ENCODE data around the gene TSPAN3. TPM values are rescaled to one million over a fixed set of nuclear protein-coding genes. Genes with fewer than 3 reads are reported as not detected.

The TSPAN3 gene
- total RNA-seq, 6 experiments from 2014 or later = 35.6 to 103 (median 63.2) TPM

DNA sequence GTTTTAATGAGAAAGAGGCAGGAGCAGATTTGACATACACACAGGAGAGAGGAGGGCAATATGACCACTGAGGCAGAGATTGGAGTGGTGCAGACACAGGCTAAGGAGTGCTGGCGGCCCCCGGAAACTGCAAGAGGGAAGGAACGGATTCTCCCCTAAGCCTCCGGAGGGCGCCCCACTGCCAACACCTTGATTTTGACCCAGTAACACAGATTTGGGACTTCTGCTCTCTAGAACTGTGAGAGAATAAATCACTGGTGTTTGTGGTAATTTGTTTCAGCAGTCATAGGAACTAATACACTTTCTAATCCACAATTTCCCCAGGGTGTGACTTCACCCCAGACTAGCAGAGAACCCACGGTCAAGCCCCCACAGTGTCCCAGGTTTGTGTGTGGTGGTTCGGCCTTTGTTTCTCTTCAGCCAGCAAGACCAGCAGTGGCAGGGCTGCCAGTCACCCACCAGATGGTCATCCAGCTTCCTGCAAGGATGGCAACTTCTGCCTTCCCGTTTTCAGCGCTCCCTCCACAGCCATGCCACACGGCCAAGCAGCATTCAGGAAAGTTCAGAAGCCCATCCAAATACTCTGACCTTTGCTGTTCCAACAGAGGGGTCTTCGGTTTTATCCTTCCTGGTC lies 23.6 kb upstream of the TSPAN3 start:
- no peak overlapping the region for H3K27ac ChIP-seq
- no peaks in the 10 kb centered on the region for H3K27me3 ChIP-seq
- H3K4me3 ChIP-seq = no peak overlapping the region
- WGBS (ENCODE audit: insufficient coverage, low coverage, low lambda C conversion rate, missing lambda C conversion rate) = 84% methylated on average over 7 of the region's 11 CpGs
- no peaks in the 10 kb centered on the region for H3K4me1 ChIP-seq
- intact Hi-C loops (cut with DNase I) = no loop called here
- no peaks in the 10 kb centered on the region for H3K36me3 ChIP-seq
- H3K9me3 ChIP-seq = no peaks in the 10 kb centered on the region
- TF ChIP-seq POLR2A (IDR thresholded peaks at IDR 0.05) = no peak
- TF ChIP-seq, protein P1, sequence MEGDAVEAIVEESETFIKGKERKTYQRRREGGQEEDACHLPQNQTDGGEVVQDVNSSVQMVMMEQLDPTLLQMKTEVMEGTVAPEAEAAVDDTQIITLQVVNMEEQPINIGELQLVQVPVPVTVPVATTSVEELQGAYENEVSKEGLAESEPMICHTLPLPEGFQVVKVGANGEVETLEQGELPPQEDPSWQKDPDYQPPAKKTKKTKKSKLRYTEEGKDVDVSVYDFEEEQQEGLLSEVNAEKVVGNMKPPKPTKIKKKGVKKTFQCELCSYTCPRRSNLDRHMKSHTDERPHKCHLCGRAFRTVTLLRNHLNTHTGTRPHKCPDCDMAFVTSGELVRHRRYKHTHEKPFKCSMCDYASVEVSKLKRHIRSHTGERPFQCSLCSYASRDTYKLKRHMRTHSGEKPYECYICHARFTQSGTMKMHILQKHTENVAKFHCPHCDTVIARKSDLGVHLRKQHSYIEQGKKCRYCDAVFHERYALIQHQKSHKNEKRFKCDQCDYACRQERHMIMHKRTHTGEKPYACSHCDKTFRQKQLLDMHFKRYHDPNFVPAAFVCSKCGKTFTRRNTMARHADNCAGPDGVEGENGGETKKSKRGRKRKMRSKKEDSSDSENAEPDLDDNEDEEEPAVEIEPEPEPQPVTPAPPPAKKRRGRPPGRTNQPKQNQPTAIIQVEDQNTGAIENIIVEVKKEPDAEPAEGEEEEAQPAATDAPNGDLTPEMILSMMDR (IDR thresholded peaks at IDR 0.05) = no peak
- no peak for ATAC-seq
- DNase-seq = no peak

- no peak for DNase-seq
- intact Hi-C loops (cut with DNase I) = no loop called here
- 100% methylated on average over 1 of the region's 1 CpG for WGBS (ENCODE audit: insufficient coverage, low coverage, low lambda C conversion rate, missing lambda C conversion rate)
- no peaks in the 10 kb centered on the region for H3K36me3 ChIP-seq
- H3K27me3 ChIP-seq = no peaks in the 10 kb centered on the region
- no peak overlapping the region for H3K4me3 ChIP-seq
- no peaks in the 10 kb centered on the region for H3K9me3 ChIP-seq
- no peak overlapping the region for H3K27ac ChIP-seq
- H3K4me1 ChIP-seq = no peaks in the 10 kb centered on the region
- TF ChIP-seq, protein P1 (IDR thresholded peaks at IDR 0.05) = no peak
- TF ChIP-seq POLR2A (IDR thresholded peaks at IDR 0.05) = no peak
- ATAC-seq = no peak
Observed at GRCh38 chr15:77093436-77093835, 22.5 kb upstream of the TSPAN3 start.

DNA sequence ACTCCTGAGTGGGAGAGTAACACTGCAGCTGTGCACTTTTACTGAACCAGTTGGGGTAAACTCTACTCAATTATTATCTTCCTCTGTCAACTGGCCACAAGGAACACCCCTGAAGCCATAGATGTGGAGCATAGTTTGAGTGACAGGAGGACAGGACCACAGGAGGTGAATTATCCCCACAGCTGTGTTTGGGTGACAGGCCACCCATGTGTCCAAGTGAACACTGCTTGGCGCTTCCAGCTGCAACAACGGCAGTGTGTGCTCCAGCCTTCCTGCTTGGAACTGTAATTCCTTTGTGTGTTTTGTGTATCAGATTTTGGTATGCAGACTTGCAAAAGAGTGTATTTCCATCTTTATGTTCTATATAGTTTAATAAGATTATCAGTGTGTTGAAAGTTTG lies 20.2 kb upstream of the TSPAN3 start:
- H3K4me3 ChIP-seq = no peak overlapping the region
- intact Hi-C loops (cut with DNase I) = no loop called here
- WGBS (ENCODE audit: insufficient coverage, low coverage, low lambda C conversion rate, missing lambda C conversion rate) = 86% methylated on average over 2 of the region's 2 CpGs
- no peaks in the 10 kb centered on the region for H3K4me1 ChIP-seq
- TF ChIP-seq, protein P1 (IDR thresholded peaks at IDR 0.05) = no peak
- no peak overlapping the region for H3K27ac ChIP-seq
- H3K36me3 ChIP-seq = no peaks in the 10 kb centered on the region
- DNase-seq = no peak
- no peaks in the 10 kb centered on the region for H3K9me3 ChIP-seq
- ATAC-seq = no peak
- no peaks in the 10 kb centered on the region for H3K27me3 ChIP-seq

DNA sequence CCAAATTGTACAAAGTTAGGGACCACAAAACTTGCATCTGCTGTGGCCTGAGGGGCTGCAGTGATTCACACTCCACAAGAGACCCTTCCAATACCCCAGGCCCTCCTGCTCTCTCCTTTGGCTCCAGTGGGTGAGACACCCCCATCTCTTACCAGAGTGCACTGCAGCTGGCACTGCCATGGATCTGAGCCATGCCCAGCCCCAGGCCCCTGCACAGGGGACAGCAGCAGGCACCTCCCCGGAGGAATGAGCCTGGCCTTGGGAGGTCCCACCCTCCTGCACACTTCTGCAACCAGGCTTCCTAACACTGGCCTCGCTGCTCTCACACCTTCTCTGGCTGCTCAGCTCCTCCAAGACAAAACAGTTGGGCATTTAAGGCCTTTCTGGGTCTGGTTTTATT lies 16.3 kb upstream of the TSPAN3 start:
- Histone ChIP-seq H3K27me3 (no peaks in the 10 kb centered on the region), H3K4me3 (no peak overlapping the region), H3K27ac (no peak overlapping the region), H3K4me1 (peaks cover 0 to 6% (median 0%) of the 10 kb centered on the region in 4 donors), H3K36me3 (no peaks in the 10 kb centered on the region), H3K9me3 (no peaks in the 10 kb centered on the region)
- DNase-seq (no peak), ATAC-seq (no peak)
- TF ChIP-seq, protein P1 (IDR thresholded peaks at IDR 0.05) = no peak
- no peak for TF ChIP-seq POLR2A (IDR thresholded peaks at IDR 0.05)
- no CpG with 5 or more reads among the region's 2 CpGs for WGBS (ENCODE audit: insufficient coverage, low coverage, low lambda C conversion rate, missing lambda C conversion rate)
- intact Hi-C loops (cut with DNase I) = no loop called here

- TF ChIP-seq, protein P1 (IDR thresholded peaks at IDR 0.05) = no peak
- TF ChIP-seq POLR2A (IDR thresholded peaks at IDR 0.05) = no peak
- no peak for ATAC-seq
Observed at GRCh38 chr15:77085297-77085696, 14.4 kb upstream of the TSPAN3 start.

More at GRCh38 chr15:77085297-77085696, 14.4 kb upstream of the TSPAN3 start:
- intact Hi-C loops (cut with DNase I) = no loop called here
- WGBS (ENCODE audit: insufficient coverage, low coverage, low lambda C conversion rate, missing lambda C conversion rate) = 42% methylated on average over 2 of the region's 2 CpGs
- no peaks in the 10 kb centered on the region for H3K27me3 ChIP-seq
- no peak overlapping the region for H3K27ac ChIP-seq
- no peak overlapping the region for H3K4me3 ChIP-seq
- DNase-seq = no peak
- peaks cover 0 to 6% (median 0%) of the 10 kb centered on the region in 4 donors for H3K4me1 ChIP-seq
- H3K36me3 ChIP-seq = no peaks in the 10 kb centered on the region
- H3K9me3 ChIP-seq = no peaks in the 10 kb centered on the region
